Activated CD4-positive, alpha-beta memory T cell treated with anti-CD3 and anti-CD28 coated beads, Interleukin-2, amount 10 ng/mL, durations not matched to agents 7 days and 5 days (primary cell): Measurements from ENCODE around the gene APP. TPM values are rescaled to one million over a fixed set of nuclear protein-coding genes. Genes with fewer than 3 reads are reported as not detected.

Experiments
- CTCF ChIA-PET: fragments of 350-600 bp; sonication (Branson Sonifier 250); formaldehyde crosslinking; loops from one replicate; lab custom pipeline; 2021; ENCODE audit warnings: antibody characterized with exemption, inconsistent platforms; lab: Charles Lee
- POLR2A ChIA-PET: fragments of 350-600 bp; sonication (Branson Sonifier 250); formaldehyde crosslinking; loops from one replicate; lab custom pipeline; 2021; ENCODE audit warnings: antibody characterized with exemption; lab: Charles Lee
- DNase-seq: peaks from one replicate; pipeline ENCODE4 v3.0.0-alpha.2; 2020
- H3K27ac Mint-ChIP-seq: one replicate; pipeline ENCODE4 v1.8.0; 2021; ENCODE audit warnings: mild to moderate bottlenecking, mixed read lengths
- H3K27me3 Mint-ChIP-seq: one replicate; pipeline ENCODE4 v1.8.0; 2021; ENCODE audit warnings: mixed read lengths
- H3K36me3 Mint-ChIP-seq: one replicate; pipeline ENCODE4 v1.8.0; 2021; ENCODE audit warnings: low read depth, mixed read lengths
- H3K4me1 Mint-ChIP-seq: one replicate; pipeline ENCODE4 v1.8.0; 2021; ENCODE audit warnings: mixed read lengths
- H3K4me3 Mint-ChIP-seq: one replicate; pipeline ENCODE4 v1.8.0; 2021; ENCODE audit warnings: mild to moderate bottlenecking, mixed read lengths
- H3K9me3 Mint-ChIP-seq: one replicate; pipeline ENCODE4 v1.8.0; 2021; ENCODE audit warnings: mixed read lengths
- total RNA-seq, 2 experiments: library from RNA; stranded (reverse); gene quantifications; one replicate each; pipeline ENCODE4 v1.2.3, GENCODE V29; 2021

The APP gene
- total RNA-seq, 2 experiments from 2014 or later, result 25.5 to 29.9 TPM

GRCh38 chr21:26157801-26158200 is 12.8 kb downstream of the APP start:
- no peaks in the 10 kb centered on the region for H3K36me3 Mint-ChIP-seq
- ChIA-PET CTCF (interaction anchor here (1.1 kb wide), 1 partner anchor 13 kb away, joined by 6 read pairs; the partner anchor contains the start of gene APP), POLR2A (interaction anchor here (1.3 to 1.6 kb wide), 2 partner anchors 11 to 13 kb away, joined by 3 to 6 read pairs; partner anchors contain the start of gene APP)
- DNase-seq, result no peak
- no peak overlapping the region for H3K4me3 Mint-ChIP-seq
- no peak overlapping the region for H3K27ac Mint-ChIP-seq
- no peaks in the 10 kb centered on the region for H3K9me3 Mint-ChIP-seq
- no peaks in the 10 kb centered on the region for H3K27me3 Mint-ChIP-seq
- peaks cover 8% of the 10 kb centered on the region for H3K4me1 Mint-ChIP-seq

GRCh38 chr21:26154753-26155152 is 15.8 kb downstream of the APP start:
- H3K4me3 Mint-ChIP-seq, result no peak overlapping the region
- no peaks in the 10 kb centered on the region for H3K36me3 Mint-ChIP-seq
- H3K9me3 Mint-ChIP-seq, result no peaks in the 10 kb centered on the region
- no peak overlapping the region for H3K27ac Mint-ChIP-seq
- no peaks in the 10 kb centered on the region for H3K27me3 Mint-ChIP-seq
- DNase-seq, result no peak
- ChIA-PET POLR2A (no interaction called here), CTCF (interaction anchor here (1.0 kb wide), 1 partner anchor 14 kb away, joined by 4 read pairs; no protein-coding TSS in a partner anchor)
- H3K4me1 Mint-ChIP-seq, result peaks cover 8% of the 10 kb centered on the region

- Mint-ChIP-seq H3K27me3 (no peaks in the 10 kb centered on the region), H3K9me3 (no peaks in the 10 kb centered on the region), H3K4me3 (no peak overlapping the region), H3K4me1 (peaks cover 8% of the 10 kb centered on the region), H3K27ac (no peak overlapping the region), H3K36me3 (no peaks in the 10 kb centered on the region)
- ChIA-PET POLR2A (no interaction called here), CTCF (no interaction called here)
- DNase-seq, result no peak
Measured at GRCh38 chr21:26153758-26154157, 16.8 kb downstream of the APP start.

GRCh38 chr21:26148840-26149354 is 21.7 kb downstream of the APP start:
- ChIA-PET CTCF (interaction anchor here (1.2 kb wide), 1 partner anchor 22 kb away, joined by 4 read pairs; no protein-coding TSS in a partner anchor), POLR2A (no interaction called here)
- H3K36me3 Mint-ChIP-seq, result no peaks in the 10 kb centered on the region
- H3K27me3 Mint-ChIP-seq, result no peaks in the 10 kb centered on the region
- peaks cover 8% of the 10 kb centered on the region for H3K4me1 Mint-ChIP-seq
- no peak for DNase-seq
- no peak overlapping the region for H3K4me3 Mint-ChIP-seq
- H3K27ac Mint-ChIP-seq, result no peak overlapping the region
- H3K9me3 Mint-ChIP-seq, result no peaks in the 10 kb centered on the region

- Mint-ChIP-seq H3K4me1 (peaks cover 8% of the 10 kb centered on the region), H3K27me3 (no peaks in the 10 kb centered on the region), H3K27ac (no peak overlapping the region), H3K9me3 (no peaks in the 10 kb centered on the region), H3K36me3 (no peaks in the 10 kb centered on the region), H3K4me3 (no peak overlapping the region)
- CTCF ChIA-PET, result interaction anchor here (0.9 to 1.2 kb wide), 2 partner anchors 8 to 23 kb away, joined by 3 to 4 read pairs; no protein-coding TSS in a partner anchor
- no peak for DNase-seq
- POLR2A ChIA-PET, result no interaction called here
Measured at GRCh38 chr21:26148071-26148839, 22.3 kb downstream of the APP start.

GRCh38 chr21:26147535-26147934 is 23.0 kb downstream of the APP start:
- CTCF ChIA-PET, result interaction anchor here (0.9 kb wide), 1 partner anchor 9 kb away, joined by 3 read pairs; no protein-coding TSS in a partner anchor
- H3K4me3 Mint-ChIP-seq, result no peak overlapping the region

GRCh38 chr21:26146681-26147080 is 23.9 kb downstream of the APP start:
- no peak overlapping the region for H3K4me3 Mint-ChIP-seq
- DNase-seq, result no peak
- H3K27me3 Mint-ChIP-seq, result no peaks in the 10 kb centered on the region
- no peaks in the 10 kb centered on the region for H3K36me3 Mint-ChIP-seq
- no peak overlapping the region for H3K27ac Mint-ChIP-seq
- POLR2A ChIA-PET, result no interaction called here
- peaks cover 8% of the 10 kb centered on the region for H3K4me1 Mint-ChIP-seq
- CTCF ChIA-PET, result no interaction called here
- H3K9me3 Mint-ChIP-seq, result no peaks in the 10 kb centered on the region

More at GRCh38 chr21:26147535-26147934, 23.0 kb downstream of the APP start:
- Mint-ChIP-seq H3K27me3 (no peaks in the 10 kb centered on the region), H3K27ac (no peak overlapping the region), H3K36me3 (no peaks in the 10 kb centered on the region), H3K9me3 (no peaks in the 10 kb centered on the region), H3K4me1 (peaks cover 8% of the 10 kb centered on the region)
- POLR2A ChIA-PET, result no interaction called here
- DNase-seq, result no peak

GRCh38 chr21:26144031-26144430 is 26.5 kb downstream of the APP start:
- Mint-ChIP-seq H3K27ac (no peak overlapping the region), H3K4me3 (no peak overlapping the region), H3K36me3 (no peaks in the 10 kb centered on the region), H3K9me3 (no peaks in the 10 kb centered on the region), H3K4me1 (peaks cover 8% of the 10 kb centered on the region), H3K27me3 (no peaks in the 10 kb centered on the region)
- POLR2A ChIA-PET, result no interaction called here
- CTCF ChIA-PET, result no interaction called here
- no peak for DNase-seq

GRCh38 chr21:26142363-26142762 is 28.2 kb downstream of the APP start:
- no peaks in the 10 kb centered on the region for H3K9me3 Mint-ChIP-seq
- no peak for DNase-seq
- POLR2A ChIA-PET, result no interaction called here
- no peaks in the 10 kb centered on the region for H3K27me3 Mint-ChIP-seq
- peaks cover under 1% of the 10 kb centered on the region for H3K4me1 Mint-ChIP-seq
- H3K4me3 Mint-ChIP-seq, result no peak overlapping the region
- no peak overlapping the region for H3K27ac Mint-ChIP-seq
- H3K36me3 Mint-ChIP-seq, result no peaks in the 10 kb centered on the region
- CTCF ChIA-PET, result no interaction called here

- H3K4me1 Mint-ChIP-seq, result peaks cover 10% of the 10 kb centered on the region
- no peak for DNase-seq
- H3K27ac Mint-ChIP-seq, result no peak overlapping the region
- no peaks in the 10 kb centered on the region for H3K36me3 Mint-ChIP-seq
- H3K9me3 Mint-ChIP-seq, result no peaks in the 10 kb centered on the region
- no peak overlapping the region for H3K4me3 Mint-ChIP-seq
- ChIA-PET CTCF (interaction anchor here (0.6 kb wide), 1 partner anchor 310 kb away, joined by 3 read pairs; no protein-coding TSS in a partner anchor), POLR2A (no interaction called here)
- no peaks in the 10 kb centered on the region for H3K27me3 Mint-ChIP-seq
Measured at GRCh38 chr21:26140926-26141325, 29.6 kb downstream of the APP start.

GRCh38 chr21:26140164-26140579 is 30.4 kb downstream of the APP start:
- Mint-ChIP-seq H3K27ac (no peak overlapping the region), H3K27me3 (no peaks in the 10 kb centered on the region), H3K4me1 (peaks cover 10% of the 10 kb centered on the region), H3K36me3 (no peaks in the 10 kb centered on the region), H3K4me3 (no peak overlapping the region), H3K9me3 (no peaks in the 10 kb centered on the region)
- ChIA-PET CTCF (interaction anchor here (0.6 kb wide), 1 partner anchor 309 kb away, joined by 3 read pairs; no protein-coding TSS in a partner anchor), POLR2A (no interaction called here)
- no peak for DNase-seq

- H3K9me3 Mint-ChIP-seq, result no peaks in the 10 kb centered on the region
Measured at GRCh38 chr21:26138615-26139257, 31.8 kb downstream of the APP start.

More at GRCh38 chr21:26138615-26139257, 31.8 kb downstream of the APP start:
- no peak for DNase-seq
- POLR2A ChIA-PET, result no interaction called here
- Mint-ChIP-seq H3K4me3 (no peak overlapping the region), H3K4me1 (peaks cover 10% of the 10 kb centered on the region), H3K36me3 (no peaks in the 10 kb centered on the region), H3K27ac (no peak overlapping the region), H3K27me3 (no peaks in the 10 kb centered on the region)
- CTCF ChIA-PET, result no interaction called here
